SU-DHL-6 (cell line): Measurements from ENCODE around the gene WNK4.

ENCODE experiments used
- EZH2phosphoT487 ChIP-seq: fragments of 200-600 bp; sonication (generic), shearing (Covaris generic); conservative IDR thresholded peaks from 2 replicates; pipeline ENCODE4 v1.6.1; 2018; ENCODE audit warnings: mild to moderate bottlenecking, antibody characterized with exemption, low read length, moderate library complexity, mixed read lengths
- TF ChIP-seq, protein P1 (sequence below): fragments of 200-600 bp; sonication (generic); IDR thresholded peaks from one replicate; pipeline ENCODE4 v1.5.1; 2017; ENCODE audit warnings: antibody characterized with exemption, mild to moderate bottlenecking, low read length, moderate library complexity; ENCODE audit not compliant: insufficient read depth, poor library complexity, severe bottlenecking

DNA sequence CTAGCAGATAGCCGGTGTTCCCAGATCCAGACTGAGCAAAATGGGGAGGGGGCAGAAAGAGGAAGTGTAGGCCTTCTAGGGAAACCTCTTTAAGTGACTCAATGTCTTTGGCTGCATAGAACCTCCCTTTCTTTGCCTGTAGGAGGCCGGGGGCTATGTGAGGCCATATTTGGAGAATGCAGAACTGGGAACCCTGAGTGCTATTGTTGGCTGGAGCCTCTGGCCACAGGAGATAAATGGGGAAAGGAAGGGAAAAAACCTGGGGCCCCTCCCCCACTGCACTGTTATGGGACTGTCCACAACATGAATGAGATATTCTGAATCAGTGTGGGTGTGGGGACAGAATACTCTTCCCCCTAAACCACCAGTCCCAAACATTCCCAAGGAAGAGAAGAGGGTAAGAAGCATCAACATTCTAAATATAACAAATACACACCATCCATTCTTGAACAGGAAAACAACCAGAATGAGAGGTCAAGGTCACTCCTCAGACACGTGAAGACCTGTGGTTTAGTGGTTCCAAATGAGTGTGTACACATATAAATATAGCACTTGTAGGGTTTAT lies 4.8 kb upstream of the WNK4 start:
- TF ChIP-seq, protein P1, sequence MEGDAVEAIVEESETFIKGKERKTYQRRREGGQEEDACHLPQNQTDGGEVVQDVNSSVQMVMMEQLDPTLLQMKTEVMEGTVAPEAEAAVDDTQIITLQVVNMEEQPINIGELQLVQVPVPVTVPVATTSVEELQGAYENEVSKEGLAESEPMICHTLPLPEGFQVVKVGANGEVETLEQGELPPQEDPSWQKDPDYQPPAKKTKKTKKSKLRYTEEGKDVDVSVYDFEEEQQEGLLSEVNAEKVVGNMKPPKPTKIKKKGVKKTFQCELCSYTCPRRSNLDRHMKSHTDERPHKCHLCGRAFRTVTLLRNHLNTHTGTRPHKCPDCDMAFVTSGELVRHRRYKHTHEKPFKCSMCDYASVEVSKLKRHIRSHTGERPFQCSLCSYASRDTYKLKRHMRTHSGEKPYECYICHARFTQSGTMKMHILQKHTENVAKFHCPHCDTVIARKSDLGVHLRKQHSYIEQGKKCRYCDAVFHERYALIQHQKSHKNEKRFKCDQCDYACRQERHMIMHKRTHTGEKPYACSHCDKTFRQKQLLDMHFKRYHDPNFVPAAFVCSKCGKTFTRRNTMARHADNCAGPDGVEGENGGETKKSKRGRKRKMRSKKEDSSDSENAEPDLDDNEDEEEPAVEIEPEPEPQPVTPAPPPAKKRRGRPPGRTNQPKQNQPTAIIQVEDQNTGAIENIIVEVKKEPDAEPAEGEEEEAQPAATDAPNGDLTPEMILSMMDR = no peak
- TF ChIP-seq EZH2phosphoT487 = no peak
